Mesendoderm (in vitro differentiated cells): ENCODE results near the gene TDRD12.
A peak's percentile ranks its signal among the peaks of the same experiment; 100 is the strongest.

ENCODE experiments used
- DNase-seq: peaks from one replicate; pipeline ENCODE4 v3.0.0; 2013
- H2AK5ac ChIP-seq: 2 replicates; pipeline ENCODE4 v1.6.1; 2013; ENCODE audit warnings: low read length, inconsistent platforms
- H2BK120ac ChIP-seq: 2 replicates; pipeline ENCODE4 v1.6.1; 2013; ENCODE audit warnings: low read depth, mild to moderate bottlenecking, low read length, moderate library complexity, mixed read lengths
- H2BK15ac ChIP-seq: replicated peaks from 2 replicates; pipeline ENCODE4 v1.6.1; 2013; ENCODE audit warnings: low read depth, mild to moderate bottlenecking, moderate library complexity
- H2BK5ac ChIP-seq: 2 replicates; pipeline ENCODE4 v1.6.1; 2013; ENCODE audit warnings: low read length, inconsistent platforms
- H3K18ac ChIP-seq: 2 replicates; pipeline ENCODE4 v1.6.1; 2013; ENCODE audit warnings: mild to moderate bottlenecking, low read length, mixed read lengths
- H3K23ac ChIP-seq: one replicate; pipeline ENCODE4 v1.6.1; 2013; ENCODE audit warnings: low read length
- H3K27ac ChIP-seq: 2 replicates; pipeline ENCODE4 v1.5.1; 2013; ENCODE audit warnings: low read depth, mild to moderate bottlenecking, inconsistent platforms, low read length, moderate library complexity
- H3K27me3 ChIP-seq: 2 replicates; pipeline ENCODE4 v1.6.1; 2013; ENCODE audit warnings: low read length, control low read depth, mild to moderate bottlenecking, inconsistent platforms; ENCODE audit not compliant: insufficient read depth, poor library complexity
- H3K36me3 ChIP-seq: 2 replicates; pipeline ENCODE4 v1.6.1; 2013; ENCODE audit warnings: low read length, inconsistent platforms; ENCODE audit not compliant: control insufficient read depth, insufficient read depth
- H3K4ac ChIP-seq: one replicate; pipeline ENCODE4 v1.6.1; 2013; ENCODE audit warnings: low read depth, mild to moderate bottlenecking, low read length, moderate library complexity
- H3K4me1 ChIP-seq: 2 replicates; pipeline ENCODE4 v1.6.1; 2013; ENCODE audit warnings: low read depth, low read length, inconsistent platforms; ENCODE audit not compliant: control insufficient read depth
- H3K4me2 ChIP-seq: 2 replicates; pipeline ENCODE4 v1.6.1; 2013; ENCODE audit warnings: low read length
- H3K4me3 ChIP-seq: 2 replicates; pipeline ENCODE4 v1.5.1; 2013; ENCODE audit warnings: mild to moderate bottlenecking, low read length
- H3K56ac ChIP-seq: one replicate; pipeline ENCODE4 v1.6.1; 2013; ENCODE audit warnings: low read length
- H3K79me1 ChIP-seq: 2 replicates; pipeline ENCODE4 v1.6.1; 2013; ENCODE audit warnings: low read length, inconsistent platforms
- H3K79me2 ChIP-seq: 2 replicates; pipeline ENCODE4 v1.6.1; 2013; ENCODE audit warnings: mild to moderate bottlenecking, low read length; ENCODE audit not compliant: control insufficient read depth, insufficient read depth
- H3K9ac ChIP-seq: 2 replicates; pipeline ENCODE4 v1.6.1; 2013; ENCODE audit warnings: low read length, inconsistent platforms
- H4K5ac ChIP-seq: one replicate; pipeline ENCODE4 v1.6.1; 2013; ENCODE audit warnings: low read length
- H4K8ac ChIP-seq: one replicate; pipeline ENCODE4 v1.6.1; 2013; ENCODE audit warnings: low read depth, mild to moderate bottlenecking, control low read depth, low read length, moderate library complexity
- WGBS: extraction: QIAGEN DNeasy Blood & Tissue Kit; methylation state at CpG from one replicate; pipeline ENCODE4 v1.1.7; 2013; ENCODE audit warnings: low lambda C conversion rate, missing lambda C conversion rate; ENCODE audit not compliant: insufficient coverage; ENCODE audit errors: extremely low coverage; 5-methylcytosine and 5-hydroxymethylcytosine counted together

The TDRD12 gene

DNA sequence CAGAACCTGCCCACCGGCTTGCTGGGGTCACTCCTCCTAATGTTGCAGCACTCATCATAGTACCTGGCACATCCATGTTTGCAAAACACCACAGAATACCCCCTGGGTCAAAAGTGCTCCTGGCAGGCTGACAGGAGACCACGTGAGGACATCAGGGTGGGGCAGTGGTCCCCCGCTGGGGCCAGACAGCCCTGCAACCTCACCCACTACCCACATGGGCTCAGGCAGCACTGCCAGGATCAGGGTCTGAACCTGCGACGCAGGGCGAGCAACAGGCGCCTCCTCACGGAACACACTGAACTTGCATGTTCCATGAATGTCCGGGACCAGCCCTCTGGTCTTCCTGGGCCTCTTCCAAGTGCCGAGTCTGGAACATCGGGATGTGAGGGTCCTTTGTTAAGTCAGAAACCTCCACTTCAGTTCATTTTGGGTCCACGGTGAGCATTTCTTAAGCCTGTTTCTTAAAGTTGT lies 151.4 kb downstream of the TDRD12 start:
- Histone ChIP-seq H3K9ac (no peak overlapping the region), H3K27ac (no peak overlapping the region), H3K18ac (no peak overlapping the region), H3K79me2 (no peaks in the 10 kb centered on the region), H3K27me3 (no peaks in the 10 kb centered on the region), H2BK5ac (no peak overlapping the region), H3K4me3 (no peak overlapping the region), H3K79me1 (no peaks in the 10 kb centered on the region), H3K4me2 (no peak overlapping the region), H3K4me1 (no peaks in the 10 kb centered on the region), H2AK5ac (no peak overlapping the region), H4K5ac (no peak overlapping the region), H2BK15ac (no peak overlapping the region), H2BK120ac (no peak overlapping the region), H3K56ac (no peak overlapping the region), H4K8ac (no peak overlapping the region), H3K36me3 (no peaks in the 10 kb centered on the region), H3K4ac (no peak overlapping the region), H3K23ac (no peak overlapping the region)
- no CpG with 5 or more reads among the region's 12 CpGs for WGBS
- DNase-seq = no peak

GRCh38 chr19:32872391-32872790 lies 152.8 kb downstream of the TDRD12 start:
- Histone ChIP-seq H3K79me1 (no peaks in the 10 kb centered on the region), H3K36me3 (no peaks in the 10 kb centered on the region), H3K4ac (no peak overlapping the region), H2BK5ac (no peak overlapping the region), H2AK5ac (no peak overlapping the region), H3K4me3 (no peak overlapping the region), H3K9ac (no peak overlapping the region), H2BK120ac (no peak overlapping the region), H3K27ac (no peak overlapping the region), H4K5ac (no peak overlapping the region), H3K4me2 (no peak overlapping the region), H3K79me2 (no peaks in the 10 kb centered on the region), H3K56ac (no peak overlapping the region), H2BK15ac (no peak overlapping the region), H3K4me1 (no peaks in the 10 kb centered on the region), H3K18ac (no peak overlapping the region), H3K23ac (no peak overlapping the region), H3K27me3 (no peaks in the 10 kb centered on the region), H4K8ac (no peak overlapping the region)
- WGBS = no CpG with 5 or more reads among the region's 3 CpGs
- no peak for DNase-seq

GRCh38 chr19:32873247-32873959 lies 153.8 kb downstream of the TDRD12 start:
- no peak overlapping the region for H4K5ac ChIP-seq
- no peak overlapping the region for H2BK15ac ChIP-seq
- no CpG with 5 or more reads among the region's 18 CpGs for WGBS
- no peak overlapping the region for H2BK120ac ChIP-seq
- no peak for DNase-seq
- no peak overlapping the region for H3K4me2 ChIP-seq
- no peaks in the 10 kb centered on the region for H3K27me3 ChIP-seq
- H3K79me1 ChIP-seq = no peaks in the 10 kb centered on the region
- H3K36me3 ChIP-seq = no peaks in the 10 kb centered on the region
- H4K8ac ChIP-seq = no peak overlapping the region
- no peak overlapping the region for H3K4me3 ChIP-seq
- H3K79me2 ChIP-seq = no peaks in the 10 kb centered on the region
- H2BK5ac ChIP-seq = no peak overlapping the region
- H3K27ac ChIP-seq = no peak overlapping the region
- no peak overlapping the region for H3K23ac ChIP-seq
- H3K56ac ChIP-seq = no peak overlapping the region
- no peaks in the 10 kb centered on the region for H3K4me1 ChIP-seq
- no peak overlapping the region for H3K4ac ChIP-seq
- H2AK5ac ChIP-seq = no peak overlapping the region
- no peak overlapping the region for H3K9ac ChIP-seq
- H3K18ac ChIP-seq = no peak overlapping the region

DNA sequence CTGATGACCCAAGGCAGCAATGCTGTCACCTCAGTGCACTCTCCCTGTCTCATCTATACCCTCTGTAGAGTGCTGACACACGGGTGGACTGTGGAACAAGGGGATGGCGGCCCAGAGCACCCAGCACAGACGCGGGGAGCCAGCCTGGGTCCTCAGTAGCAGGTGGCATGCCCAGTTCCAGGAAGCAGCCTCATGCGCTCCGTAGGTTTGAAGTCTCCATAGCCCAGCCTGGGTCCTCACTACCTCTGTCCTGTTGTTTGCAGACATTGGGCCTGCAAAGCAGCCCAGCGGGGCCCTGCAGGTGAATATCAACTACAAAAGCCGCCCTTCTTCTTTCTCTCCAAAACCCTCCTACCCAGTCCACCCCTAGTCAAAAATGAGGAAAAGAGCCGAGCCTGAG lies 155.0 kb downstream of the TDRD12 start:
- Histone ChIP-seq H3K27me3 (no peaks in the 10 kb centered on the region), H2BK5ac (no peak overlapping the region), H3K9ac (no peak overlapping the region), H3K27ac (no peak overlapping the region), H3K18ac (no peak overlapping the region), H2BK120ac (no peak overlapping the region), H3K79me1 (no peaks in the 10 kb centered on the region), H2AK5ac (no peak overlapping the region), H3K4me3 (no peak overlapping the region), H3K36me3 (no peaks in the 10 kb centered on the region), H4K8ac (no peak overlapping the region), H2BK15ac (no peak overlapping the region), H3K4me2 (no peak overlapping the region), H3K23ac (no peak overlapping the region), H3K79me2 (no peaks in the 10 kb centered on the region), H4K5ac (no peak overlapping the region), H3K56ac (no peak overlapping the region), H3K4ac (no peak overlapping the region), H3K4me1 (no peaks in the 10 kb centered on the region)
- DNase-seq = no peak
- WGBS = no CpG with 5 or more reads among the region's 9 CpGs

DNA sequence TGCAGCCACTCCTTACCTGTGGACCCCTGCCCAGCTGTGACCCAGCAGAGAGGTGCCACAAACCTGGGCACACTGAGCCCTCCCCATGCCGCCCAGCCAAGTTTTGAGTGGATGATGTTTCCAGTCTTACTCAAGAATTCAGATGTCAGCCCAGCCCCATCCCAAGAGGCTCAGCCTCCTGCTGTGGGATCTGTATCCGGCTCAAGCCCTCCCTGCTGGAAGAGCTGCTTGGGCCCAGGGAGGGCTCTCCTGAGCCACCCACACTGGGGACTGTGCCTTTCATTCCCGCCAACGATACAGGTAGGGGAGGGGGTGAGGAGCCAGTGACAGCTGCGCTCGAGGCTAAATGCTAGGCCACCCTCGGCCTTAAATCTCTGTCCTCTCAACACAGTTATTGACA lies 155.9 kb downstream of the TDRD12 start:
- Histone ChIP-seq H3K27ac (no peak overlapping the region), H3K79me2 (no peaks in the 10 kb centered on the region), H4K5ac (no peak overlapping the region), H2BK15ac (no peak overlapping the region), H3K4me3 (no peak overlapping the region), H2BK5ac (no peak overlapping the region), H3K79me1 (no peaks in the 10 kb centered on the region), H3K4ac (no peak overlapping the region), H3K4me1 (no peaks in the 10 kb centered on the region), H3K36me3 (no peaks in the 10 kb centered on the region), H3K4me2 (no peak overlapping the region), H4K8ac (no peak overlapping the region), H3K9ac (no peak overlapping the region), H2AK5ac (no peak overlapping the region), H3K18ac (no peak overlapping the region), H3K23ac (no peak overlapping the region), H2BK120ac (no peak overlapping the region), H3K56ac (no peak overlapping the region), H3K27me3 (no peaks in the 10 kb centered on the region)
- DNase-seq = peak; percentile 20
- WGBS = no CpG with 5 or more reads among the region's 7 CpGs
